ENCODE measurements around the gene SNAI3. TPM values are rescaled to one million over a fixed set of nuclear protein-coding genes. Genes with fewer than 3 reads are reported as not detected.

The SNAI3 gene
- total and polyA plus RNA-seq, 2 of the 4 experiments (the other 2 are of a cell fraction), result 0.21 TPM; not detected in 1

DNA sequence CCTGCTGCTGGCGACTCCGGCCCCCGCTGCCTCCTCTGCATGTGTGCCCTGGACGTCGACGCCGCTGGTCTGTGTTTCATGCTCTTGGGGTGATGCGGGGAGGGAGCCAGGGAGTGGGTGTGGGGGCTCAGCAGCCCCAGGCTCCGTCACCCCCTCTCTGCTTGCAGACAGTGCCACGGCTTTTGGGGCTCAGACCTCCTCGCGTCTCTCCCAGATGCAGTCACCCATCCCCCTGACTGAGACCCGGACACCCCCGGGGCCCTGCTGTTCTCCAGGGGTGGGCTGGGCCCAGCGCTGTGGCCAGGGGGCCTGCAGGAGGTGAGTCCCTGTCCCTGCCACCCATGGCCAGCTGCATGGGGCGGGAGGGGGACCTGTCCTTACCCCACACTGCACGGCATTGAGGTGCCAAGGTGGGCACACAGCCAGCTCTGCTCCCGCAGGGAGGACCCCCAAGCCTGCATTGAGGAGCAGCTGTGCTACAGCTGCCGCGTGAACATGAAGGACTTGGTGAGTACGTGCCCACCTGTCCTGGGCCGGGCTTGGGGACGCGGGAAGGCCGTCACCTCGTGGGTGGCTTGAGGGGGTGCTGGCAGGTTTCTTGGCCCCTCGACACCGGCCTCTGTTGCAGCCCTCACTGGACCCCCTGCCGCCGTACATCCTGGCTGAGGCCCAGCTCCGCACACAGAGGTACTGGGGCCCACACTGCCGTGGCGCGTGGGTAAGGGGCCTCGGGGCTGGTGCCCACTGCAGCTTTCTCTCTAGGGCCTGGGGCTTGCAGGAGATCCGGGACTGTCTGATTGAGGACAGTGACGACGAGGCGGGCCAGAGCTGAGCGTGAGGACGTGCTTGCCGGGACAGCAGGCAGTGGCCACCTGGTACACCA, 28.4 kb upstream of the SNAI3 start:
- Histone ChIP-seq H3K18ac (ENCODE audit: low read depth, low read length) (no peak overlapping the region), H2BK20ac (ENCODE audit: low read depth, low read length) (no peak overlapping the region), H3K4me3 (ENCODE audit: insufficient read depth, low read depth, low read length) (no peak overlapping the region), H4K8ac (ENCODE audit: low read depth in 2 of 2, low read length in 2 of 2) (no peak overlapping the region), H2BK120ac (ENCODE audit: low read depth, low read length) (no peak overlapping the region), H3K79me1 (ENCODE audit: low read depth in 1 of 2, low read length in 2 of 2) (peaks cover 8 to 42% of the 10 kb centered on the region in 2 experiments; a peak in 2 of 4 replicates), H3K4me2 (ENCODE audit: low read depth, low read length) (no peak overlapping the region), H3K27ac (ENCODE audit: insufficient read depth, low read length) (no peak overlapping the region), H4K91ac (ENCODE audit: insufficient read depth, low read depth, low read length) (no peak overlapping the region), H4K5ac (ENCODE audit: low read depth, low read length) (no peak overlapping the region), H3K9me3 (ENCODE audit: control insufficient read depth, insufficient read depth, low read length) (no peaks in the 10 kb centered on the region), H3K9ac (ENCODE audit: low read depth, low read length) (no peak overlapping the region), H4K20me1 (ENCODE audit: insufficient read depth, low read length) (peaks cover 41% of the 10 kb centered on the region), H3K56ac (ENCODE audit: extremely low read depth, insufficient read depth, low read length) (no peak overlapping the region), H3K4ac (ENCODE audit: low read depth, low read length) (no peak overlapping the region), H2BK15ac (ENCODE audit: low read depth, low read length) (no peak overlapping the region), H3K36me3 (ENCODE audit: control insufficient read depth, insufficient read depth, low read length) (peaks cover 64% of the 10 kb centered on the region), H3K23ac (ENCODE audit: low read depth, low read length) (no peak overlapping the region), H3K4me1 (ENCODE audit: control insufficient read depth, insufficient read depth, low read length) (no peaks in the 10 kb centered on the region), H2BK5ac (ENCODE audit: low read depth, low read length, poor library complexity, severe bottlenecking) (no peak overlapping the region), H2AK5ac (ENCODE audit: low read depth, low read length) (no peak overlapping the region), H3K9me1 (ENCODE audit: insufficient read depth, low read length) (no peaks in the 10 kb centered on the region), H2AK9ac (replicated peaks; ENCODE audit: low read depth, low read length, poor library complexity) (no peak overlapping the region), H3K27me3 (ENCODE audit: control insufficient read depth, insufficient read depth, low read length) (no peaks in the 10 kb centered on the region), H2AFZ (replicated peaks; ENCODE audit: low read length, poor library complexity) (no peak overlapping the region), H3K14ac (replicated peaks; ENCODE audit: low read depth, low read length) (no peak overlapping the region)
- intact Hi-C loops (cut with micrococcal nuclease) (no loop called here), dilution Hi-C loops (cut with HindIII; ENCODE audit: low sequenced_read_pairs, unreplicated experiment) (no loop called here), in situ Hi-C loops (cut with MboI; ENCODE audit: low sequenced_read_pairs) (no loop called here)
- ChIA-PET CTCF (interaction anchor here (0.5 kb wide), 1 partner anchor 9 kb away, joined by 6 read pairs; no protein-coding TSS in a partner anchor), POLR2A (ENCODE audit: unreplicated experiment) (no interaction called here)
- no TSS peak for BruUV-seq (replicated peaks)
- ATAC-seq (ENCODE audit: low read depth), result no peak
- no peak for DNase-seq
- no peak for TF ChIP-seq USF2 (IDR thresholded peaks at IDR 0.05; ENCODE audit: low read depth, low read length)
- no peak for TF ChIP-seq FOS (IDR thresholded peaks at IDR 0.05; ENCODE audit: low read depth, low read length)
- TF ChIP-seq MAZ (IDR thresholded peaks at IDR 0.05; ENCODE audit: borderline replicate concordance, low read depth, low read length), result no peak
- TF ChIP-seq CHD1 (IDR thresholded peaks at IDR 0.05; ENCODE audit: low read depth, low read length), result no peak
- TF ChIP-seq, protein P1, sequence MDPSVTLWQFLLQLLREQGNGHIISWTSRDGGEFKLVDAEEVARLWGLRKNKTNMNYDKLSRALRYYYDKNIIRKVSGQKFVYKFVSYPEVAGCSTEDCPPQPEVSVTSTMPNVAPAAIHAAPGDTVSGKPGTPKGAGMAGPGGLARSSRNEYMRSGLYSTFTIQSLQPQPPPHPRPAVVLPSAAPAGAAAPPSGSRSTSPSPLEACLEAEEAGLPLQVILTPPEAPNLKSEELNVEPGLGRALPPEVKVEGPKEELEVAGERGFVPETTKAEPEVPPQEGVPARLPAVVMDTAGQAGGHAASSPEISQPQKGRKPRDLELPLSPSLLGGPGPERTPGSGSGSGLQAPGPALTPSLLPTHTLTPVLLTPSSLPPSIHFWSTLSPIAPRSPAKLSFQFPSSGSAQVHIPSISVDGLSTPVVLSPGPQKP (IDR thresholded peaks at IDR 0.05; ENCODE audit: borderline replicate concordance, low read depth, low read length), result no peak
- no peak for TF ChIP-seq MAFK (IDR thresholded peaks at IDR 0.05; ENCODE audit: low read depth, low read length)
- no peak for TF ChIP-seq BHLHE40 (IDR thresholded peaks at IDR 0.05; ENCODE audit: low read depth, low read length)
- TF ChIP-seq RCOR1 (IDR thresholded peaks at IDR 0.05; ENCODE audit: insufficient replicate concordance, low read length), result no peak
- TF ChIP-seq RFX5 (IDR thresholded peaks at IDR 0.05; ENCODE audit: low read depth, low read length), result no peak
- TF ChIP-seq SMC3 (IDR thresholded peaks at IDR 0.05; ENCODE audit: low read depth, low read length), result no peak
- TF ChIP-seq NFE2L2 (IDR thresholded peaks at IDR 0.05; ENCODE audit: low read depth, low read length), result no peak
- WGBS, 2 experiments (ENCODE audit: extremely low coverage in 2 of 2, insufficient read length in 1 of 2), result 91% methylated on average over 13 of the region's 42 CpGs; no CpG with 5 or more reads in 1 of the 2 experiments

All from IMR-90 (cell line).